Gastrocnemius medialis (tissue), 4 donors: ENCODE measurements around the gene ARF1. TPM values are rescaled to one million over a fixed set of nuclear protein-coding genes. Genes with fewer than 3 reads are reported as not detected.

Experiments used
- ATAC-seq, 2 donors: fragments of 150-250 bp; one replicate each; pipeline ENCODE4 v1.9.1; 2016
- DNase-seq, 2 donors: peaks; one replicate each; pipeline ENCODE4 v3.0.0-alpha.2; 2019
- H3K27ac ChIP-seq, 4 donors: fragments of 200-600 bp; sonication (generic); 1 replicate in 1 of 4; 2 replicates in 3 of 4; pipeline ENCODE4 v1.5.1; 2016 to 2018; ENCODE audit warnings: mild to moderate bottlenecking in 2 of 4, moderate library complexity in 1 of 4
- H3K27me3 ChIP-seq, 3 donors: fragments of 200-600 bp; sonication (generic) in 2 of 3; 1 replicate in 1 of 3; 2 replicates in 2 of 3; pipeline versions ENCODE4 v1.5.1 to v1.6.0; 2016 to 2019; ENCODE audit warnings: mild to moderate bottlenecking in 1 of 3, moderate library complexity in 1 of 3
- H3K36me3 ChIP-seq, 2 donors: fragments of 200-600 bp; sonication (generic) in 1 of 2; one replicate each; pipeline ENCODE4 v1.5.1; 2017 to 2018
- H3K4me1 ChIP-seq, 2 donors: fragments of 200-600 bp; sonication (generic) in 1 of 2; one replicate each; pipeline ENCODE4 v1.5.1; 2016 to 2017; ENCODE audit warnings: mild to moderate bottlenecking in 2 of 2
- H3K4me3 ChIP-seq, 4 donors: fragments of 200-600 bp; sonication (generic) in 3 of 4; 1 replicate in 1 of 4; 2 replicates in 3 of 4; pipeline ENCODE4 v1.5.1; 2016 to 2019; ENCODE audit warnings: mild to moderate bottlenecking in 2 of 4
- H3K9me3 ChIP-seq, 3 donors: fragments of 200-600 bp; sonication (generic) in 2 of 3; 1 replicate in 1 of 3; 2 replicates in 2 of 3; pipeline ENCODE4 v1.5.1; 2016 to 2019
- POLR2A ChIP-seq, 2 donors: fragments of 450-650 bp; IDR thresholded peaks; one replicate each; pipeline ENCODE4 v1.6.1; 2017; ENCODE audit warnings: antibody characterized with exemption in 2 of 2, mild to moderate bottlenecking in 2 of 2, moderate library complexity in 2 of 2
- in situ Hi-C, 4 donors: fragments of 200-750 bp; cut with MboI; loops; one replicate each; pipeline versions ENCODE4 v1.15.0 to v1.8.0; 2017; ENCODE audit warnings: low sequenced_read_pairs in 4 of 4
- intact Hi-C: fragments of 100-400 bp; cut with DNase I; formaldehyde crosslinking; loops from one replicate; pipeline ENCODE4 v1.15.1; 2023; ENCODE audit warnings: low total_unique reads
- total RNA-seq, 4 donors: library from RNA; depleted of rRNA; stranded (reverse); fragments of >200 nt; gene quantifications; one replicate each; pipeline versions ENCODE4 v1.1.0 to v1.2.3, GENCODE V29; 2016
- TF ChIP-seq, protein P1 (sequence below), 5 experiments: fragments of 450-650 bp in 3 of 5; fragments of 200-600 bp in 2 of 5; sonication (generic) in 2 of 5; IDR thresholded peaks in 4 of 5; conservative IDR thresholded peaks in 1 of 5; 1 replicate in 4 of 5; 2 replicates in 1 of 5; pipeline ENCODE4 v1.5.1; 2016 to 2019; ENCODE audit warnings: antibody characterized with exemption in 5 of 5, mild to moderate bottlenecking in 3 of 5, moderate library complexity in 3 of 5

The ARF1 gene
- total RNA-seq, 4 donors from 2014 or later = 234 to 422 (median 306) TPM

- Histone ChIP-seq H3K4me1 (no peaks in the 10 kb centered on the region), H3K27ac (no peak overlapping the region), H3K36me3 (no peaks in the 10 kb centered on the region), H3K4me3 (no peak overlapping the region), H3K9me3 (no peaks in the 10 kb centered on the region), H3K27me3 (no peaks in the 10 kb centered on the region)
- intact Hi-C loops (no loop called here), in situ Hi-C loops (no loop called here)
- TF ChIP-seq, protein P1, sequence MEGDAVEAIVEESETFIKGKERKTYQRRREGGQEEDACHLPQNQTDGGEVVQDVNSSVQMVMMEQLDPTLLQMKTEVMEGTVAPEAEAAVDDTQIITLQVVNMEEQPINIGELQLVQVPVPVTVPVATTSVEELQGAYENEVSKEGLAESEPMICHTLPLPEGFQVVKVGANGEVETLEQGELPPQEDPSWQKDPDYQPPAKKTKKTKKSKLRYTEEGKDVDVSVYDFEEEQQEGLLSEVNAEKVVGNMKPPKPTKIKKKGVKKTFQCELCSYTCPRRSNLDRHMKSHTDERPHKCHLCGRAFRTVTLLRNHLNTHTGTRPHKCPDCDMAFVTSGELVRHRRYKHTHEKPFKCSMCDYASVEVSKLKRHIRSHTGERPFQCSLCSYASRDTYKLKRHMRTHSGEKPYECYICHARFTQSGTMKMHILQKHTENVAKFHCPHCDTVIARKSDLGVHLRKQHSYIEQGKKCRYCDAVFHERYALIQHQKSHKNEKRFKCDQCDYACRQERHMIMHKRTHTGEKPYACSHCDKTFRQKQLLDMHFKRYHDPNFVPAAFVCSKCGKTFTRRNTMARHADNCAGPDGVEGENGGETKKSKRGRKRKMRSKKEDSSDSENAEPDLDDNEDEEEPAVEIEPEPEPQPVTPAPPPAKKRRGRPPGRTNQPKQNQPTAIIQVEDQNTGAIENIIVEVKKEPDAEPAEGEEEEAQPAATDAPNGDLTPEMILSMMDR (IDR thresholded peaks at IDR 0.05 in 4 of 5, conservative IDR thresholded peaks at IDR 0.05 in 1 of 5) = no peak
- no peak for TF ChIP-seq POLR2A (IDR thresholded peaks at IDR 0.05)
- DNase-seq (no peak), ATAC-seq (no peak)
Measured at GRCh38 chr1:228120351-228120750, 37.8 kb downstream of the ARF1 start.

GRCh38 chr1:228120857-228121489 is 38.5 kb downstream of the ARF1 start:
- DNase-seq = no peak
- in situ Hi-C loops (no loop called here), intact Hi-C loops (no loop called here)
- no peaks in the 10 kb centered on the region for H3K36me3 ChIP-seq
- ATAC-seq = no peak
- TF ChIP-seq, protein P1 (IDR thresholded peaks at IDR 0.05 in 4 of 5, conservative IDR thresholded peaks at IDR 0.05 in 1 of 5) = no peak
- no peak for TF ChIP-seq POLR2A (IDR thresholded peaks at IDR 0.05)
- no peaks in the 10 kb centered on the region for H3K9me3 ChIP-seq
- no peak overlapping the region for H3K4me3 ChIP-seq
- no peak overlapping the region for H3K27ac ChIP-seq
- no peaks in the 10 kb centered on the region for H3K27me3 ChIP-seq
- no peaks in the 10 kb centered on the region for H3K4me1 ChIP-seq

GRCh38 chr1:228122921-228123441 is 40.5 kb downstream of the ARF1 start:
- no peaks in the 10 kb centered on the region for H3K27me3 ChIP-seq
- in situ Hi-C loops (no loop called here), intact Hi-C loops (no loop called here)
- no peak for DNase-seq
- H3K36me3 ChIP-seq = no peaks in the 10 kb centered on the region
- ATAC-seq = no peak
- H3K27ac ChIP-seq = no peak overlapping the region
- no peaks in the 10 kb centered on the region for H3K4me1 ChIP-seq
- H3K4me3 ChIP-seq = no peak overlapping the region
- no peak for TF ChIP-seq POLR2A (IDR thresholded peaks at IDR 0.05)
- TF ChIP-seq, protein P1 (IDR thresholded peaks at IDR 0.05 in 4 of 5, conservative IDR thresholded peaks at IDR 0.05 in 1 of 5) = no peak
- H3K9me3 ChIP-seq = no peaks in the 10 kb centered on the region

DNA sequence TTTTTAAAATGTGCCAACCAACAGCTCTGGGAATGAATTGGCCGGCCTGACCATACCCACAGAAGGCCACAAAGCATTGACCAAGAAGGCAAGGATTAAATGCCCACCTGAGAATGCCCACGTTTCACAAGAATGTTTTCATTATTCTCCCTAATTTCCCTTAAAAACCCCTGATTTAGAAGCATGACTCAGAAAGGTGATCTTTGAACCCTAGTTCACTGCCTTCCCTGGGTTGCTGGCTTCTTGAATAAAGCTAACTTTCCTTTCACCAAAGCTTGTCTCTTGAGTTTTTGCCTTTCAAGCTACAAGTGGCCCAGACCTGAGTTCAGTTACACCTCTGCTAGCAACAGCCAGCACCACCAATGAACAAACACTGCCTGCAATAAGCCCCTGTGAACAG is 41.0 kb downstream of the ARF1 start:
- no peak for ATAC-seq
- DNase-seq = no peak
- Histone ChIP-seq H3K36me3 (no peaks in the 10 kb centered on the region), H3K27ac (no peak overlapping the region), H3K4me1 (no peaks in the 10 kb centered on the region), H3K27me3 (no peaks in the 10 kb centered on the region), H3K9me3 (no peaks in the 10 kb centered on the region), H3K4me3 (no peak overlapping the region)
- no peak for TF ChIP-seq POLR2A (IDR thresholded peaks at IDR 0.05)
- TF ChIP-seq, protein P1 (IDR thresholded peaks at IDR 0.05 in 4 of 5, conservative IDR thresholded peaks at IDR 0.05 in 1 of 5) = no peak
- intact Hi-C loops = no loop called here
- in situ Hi-C loops = no loop called here

DNA sequence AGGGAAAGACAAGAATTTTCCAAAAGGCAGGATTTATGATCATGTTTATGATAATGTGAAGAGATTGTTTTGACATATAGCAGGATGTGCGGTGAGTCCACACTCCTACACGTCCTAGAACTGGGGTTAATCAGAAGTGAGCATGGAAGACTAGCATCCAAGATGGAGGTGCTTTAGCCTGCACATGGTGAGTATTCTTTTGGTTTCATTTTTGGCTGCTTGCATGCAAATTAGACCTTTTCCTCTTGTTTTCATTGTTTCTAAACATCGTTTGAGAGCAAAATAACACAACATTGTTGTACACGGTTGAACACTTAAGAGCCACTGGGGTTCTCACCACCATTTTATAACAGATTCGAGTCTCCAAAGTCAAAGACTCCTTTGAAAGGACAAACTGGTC is 42.7 kb downstream of the ARF1 start:
- in situ Hi-C loops = no loop called here
- intact Hi-C loops = no loop called here

More for the DNA sequence above, 42.7 kb downstream of the ARF1 start:
- H3K4me1 ChIP-seq = no peaks in the 10 kb centered on the region
- H3K36me3 ChIP-seq = no peaks in the 10 kb centered on the region
- no peaks in the 10 kb centered on the region for H3K9me3 ChIP-seq
- DNase-seq (no peak), ATAC-seq (no peak)
- no peak overlapping the region for H3K27ac ChIP-seq
- no peaks in the 10 kb centered on the region for H3K27me3 ChIP-seq
- no peak overlapping the region for H3K4me3 ChIP-seq
- no peak for TF ChIP-seq POLR2A (IDR thresholded peaks at IDR 0.05)
- TF ChIP-seq, protein P1 (IDR thresholded peaks at IDR 0.05 in 4 of 5, conservative IDR thresholded peaks at IDR 0.05 in 1 of 5) = no peak
